ENCODE measurements around the gene FXYD2.

Gene FXYD2

GRCh38 chr11:117836077-117836960, 11.8 kb upstream of the FXYD2 start:
- DNase-seq (ENCODE audit: extremely low spot score), result no peak
- CTCF ChIA-PET, result interaction anchor here (1.1 to 9.6 kb wide), 5 partner anchors 13 to 217 kb away, joined by 3 to 84 read pairs (median 14); partner anchors contain the start of gene FXYD2
- TF ChIP-seq CTCF (IDR thresholded peaks at IDR 0.05; ENCODE audit: control extremely low read depth, extremely low read depth, low read depth, missing control alignments), result no peak
- POLR2A ChIA-PET, result no interaction called here

- DNase-seq (ENCODE audit: extremely low spot score), result no peak
- ChIA-PET POLR2A (no interaction called here), CTCF (interaction anchor here (0.6 to 9.6 kb wide), 8 partner anchors 8 to 422 kb away, joined by 3 to 84 read pairs (median 22); partner anchors contain the start of gene FXYD2)
- no peak for TF ChIP-seq CTCF (IDR thresholded peaks at IDR 0.05; ENCODE audit: control extremely low read depth, extremely low read depth, low read depth, missing control alignments)
Measured at GRCh38 chr11:117835576-117835975, 11.0 kb upstream of the FXYD2 start.

- DNase-seq (ENCODE audit: extremely low spot score), result no peak
- CTCF ChIA-PET, result interaction anchor here (0.6 to 9.6 kb wide), 11 partner anchors 9 to 422 kb away, joined by 3 to 84 read pairs (median 7); partner anchors contain the start of gene FXYD2
- no peak for TF ChIP-seq CTCF (IDR thresholded peaks at IDR 0.05; ENCODE audit: control extremely low read depth, extremely low read depth, low read depth, missing control alignments)
- POLR2A ChIA-PET, result no interaction called here
Measured at GRCh38 chr11:117834838-117835443, 10.4 kb upstream of the FXYD2 start.

GRCh38 chr11:117834068-117834810, 9.7 kb upstream of the FXYD2 start:
- ChIA-PET CTCF (interaction anchor here (1.0 to 9.6 kb wide), 13 partner anchors 9 to 219 kb away, joined by 3 to 84 read pairs (median 6); partner anchors contain the start of gene FXYD2), POLR2A (no interaction called here)
- DNase-seq (ENCODE audit: extremely low spot score), result no peak
- no peak for TF ChIP-seq CTCF (IDR thresholded peaks at IDR 0.05; ENCODE audit: control extremely low read depth, extremely low read depth, low read depth, missing control alignments)

GRCh38 chr11:117833401-117833891, 8.9 kb upstream of the FXYD2 start:
- TF ChIP-seq CTCF (IDR thresholded peaks at IDR 0.05; ENCODE audit: control extremely low read depth, extremely low read depth, low read depth, missing control alignments), result no peak
- no peak for DNase-seq (ENCODE audit: extremely low spot score)
- CTCF ChIA-PET, result interaction anchor here (1.2 to 9.6 kb wide), 12 partner anchors 10 to 220 kb away, joined by 3 to 84 read pairs (median 7); partner anchors contain the start of gene FXYD2
- POLR2A ChIA-PET, result no interaction called here

- DNase-seq (ENCODE audit: extremely low spot score), result no peak
Measured at GRCh38 chr11:117832511-117832910, 8.0 kb upstream of the FXYD2 start.

More at GRCh38 chr11:117832511-117832910, 8.0 kb upstream of the FXYD2 start:
- no peak for TF ChIP-seq CTCF (IDR thresholded peaks at IDR 0.05; ENCODE audit: control extremely low read depth, extremely low read depth, low read depth, missing control alignments)
- CTCF ChIA-PET, result interaction anchor here (1.2 to 9.6 kb wide), 6 partner anchors 11 to 221 kb away, joined by 3 to 84 read pairs (median 37); no protein-coding TSS in a partner anchor
- POLR2A ChIA-PET, result no interaction called here

Measured in GM10248 (cell line).